IMR-90 (cell line): Measurements from ENCODE around the gene GLRX5.

ENCODE experiments used
- BHLHE40 ChIP-seq: fragments of 150-350 bp; IDR thresholded peaks from 2 replicates; pipeline ENCODE4 v1.6.1; 2016; ENCODE audit warnings: mild to moderate bottlenecking, low read depth, low read length
- CTCF ChIP-seq: conservative IDR thresholded peaks from 2 replicates; pipeline ENCODE4 v1.5.1; 2012; ENCODE audit warnings: mild to moderate bottlenecking, low read depth, low read length, improper control_type of control experiment
- MXI1 ChIP-seq: IDR thresholded peaks from 2 replicates; pipeline ENCODE4 v1.6.1; 2012; ENCODE audit warnings: low read depth, mild to moderate bottlenecking, low read length, moderate library complexity, borderline replicate concordance
- RFX5 ChIP-seq: IDR thresholded peaks from 2 replicates; pipeline ENCODE4 v1.8.0; 2012; ENCODE audit warnings: low read depth, mild to moderate bottlenecking, low read length, moderate library complexity
- SMC3 ChIP-seq: fragments of 150-350 bp; IDR thresholded peaks from 2 replicates; pipeline ENCODE4 v1.6.1; 2016; ENCODE audit warnings: low read depth, mild to moderate bottlenecking, antibody characterized with exemption, low read length, moderate library complexity

- TF ChIP-seq CTCF (no peak), SMC3 (no peak), BHLHE40 (no peak), RFX5 (no peak), MXI1 (no peak)
Measured at GRCh38 chr14:95508377-95508776, 26.5 kb upstream of the GLRX5 start.
